ENCODE data around the gene PTS. TPM values are rescaled to one million over a fixed set of nuclear protein-coding genes. Genes with fewer than 3 reads are reported as not detected.
A peak's percentile ranks its signal among the peaks of the same experiment; 100 is the strongest.
"Not testable (repeated sequence)": the region's sequence is repeated elsewhere in the genome, so short reads cannot be mapped to it uniquely, and the experiment has no call there.

PTS gene
- total and polyA plus RNA-seq, 7 donors: 17.2 to 86.5 (median 38.5) TPM

GRCh38 chr11:112179601-112180000, 46.6 kb upstream of the PTS start:
- no peak for TF ChIP-seq EP300 (IDR thresholded peaks at IDR 0.05)
- TF ChIP-seq POLR2A (IDR thresholded peaks at IDR 0.05): no peak
- no peak for TF ChIP-seq POLR2AphosphoS5 (IDR thresholded peaks at IDR 0.05)
- Histone ChIP-seq H3K4me1 (peaks cover 0 to 29% (median 21%) of the 10 kb centered on the region in 4 donors), H3K27me3 (no peaks in the 10 kb centered on the region), H3K27ac (peak overlapping the region in 1 of 4 donors; percentile 7), H3K4me3 (no peak overlapping the region), H3K9me3 (no peaks in the 10 kb centered on the region), H3K36me3 (no peaks in the 10 kb centered on the region)
- intact Hi-C loops (cut with DNase I): no loop called here
- DNase-seq: no peak

GRCh38 chr11:112182867-112183266, 43.4 kb upstream of the PTS start:
- Histone ChIP-seq H3K4me1 (no peaks in the 10 kb centered on the region), H3K36me3 (no peaks in the 10 kb centered on the region), H3K27ac (no peak overlapping the region), H3K9me3 (no peaks in the 10 kb centered on the region), H3K27me3 (no peaks in the 10 kb centered on the region), H3K4me3 (no peak overlapping the region)
- intact Hi-C loops (cut with DNase I): no loop called here
- TF ChIP-seq EP300 (IDR thresholded peaks at IDR 0.05) (no peak), POLR2A (IDR thresholded peaks at IDR 0.05) (no peak), POLR2AphosphoS5 (IDR thresholded peaks at IDR 0.05) (no peak), CTCF (IDR thresholded peaks at IDR 0.05) (no peak)
- no peak for DNase-seq
- WGBS, 2 donors: 56 to 72% methylated on average over 1 of the region's 1 CpG

- no peak overlapping the region for H3K4me3 ChIP-seq
- H3K36me3 ChIP-seq: no peaks in the 10 kb centered on the region
- H3K27ac ChIP-seq: no peak overlapping the region
- no peaks in the 10 kb centered on the region for H3K27me3 ChIP-seq
- no peaks in the 10 kb centered on the region for H3K9me3 ChIP-seq
- DNase-seq: no peak
- intact Hi-C loops (cut with DNase I): no loop called here
- TF ChIP-seq POLR2A (IDR thresholded peaks at IDR 0.05) (no peak), POLR2AphosphoS5 (IDR thresholded peaks at IDR 0.05) (no peak), CTCF (IDR thresholded peaks at IDR 0.05) (no peak), EP300 (IDR thresholded peaks at IDR 0.05) (no peak)
- H3K4me1 ChIP-seq: no peaks in the 10 kb centered on the region
Observed at GRCh38 chr11:112185883-112186282, 40.3 kb upstream of the PTS start.

- Histone ChIP-seq H3K4me1 (no peaks in the 10 kb centered on the region), H3K27ac (no peak overlapping the region), H3K36me3 (no peaks in the 10 kb centered on the region), H3K9me3 (no peaks in the 10 kb centered on the region), H3K27me3 (no peaks in the 10 kb centered on the region), H3K4me3 (no peak overlapping the region)
- intact Hi-C loops (cut with DNase I): no loop called here
- no peak for TF ChIP-seq POLR2AphosphoS5 (IDR thresholded peaks at IDR 0.05)
- no peak for DNase-seq
Observed at GRCh38 chr11:112186304-112186703, 39.9 kb upstream of the PTS start.

GRCh38 chr11:112195113-112195512, 31.1 kb upstream of the PTS start:
- 87 to 88% methylated on average over 11 of the region's 11 CpGs for WGBS, 2 donors
- H3K27ac ChIP-seq; intact Hi-C loops (cut with DNase I); H3K4me3 ChIP-seq; H3K9me3 ChIP-seq; DNase-seq; H3K27me3 ChIP-seq; H3K36me3 ChIP-seq; H3K4me1 ChIP-seq: not testable (repeated sequence)

- Histone ChIP-seq H3K36me3 (peaks cover 0 to 5% (median 0%) of the 10 kb centered on the region in 4 donors), H3K27me3 (no peaks in the 10 kb centered on the region), H3K4me1 (no peaks in the 10 kb centered on the region), H3K27ac (no peak overlapping the region), H3K9me3 (no peaks in the 10 kb centered on the region), H3K4me3 (no peak overlapping the region)
- 28 to 38% methylated on average over 2 of the region's 2 CpGs for WGBS, 2 donors
- TF ChIP-seq EP300 (IDR thresholded peaks at IDR 0.05): no peak
- no peak for TF ChIP-seq CTCF (IDR thresholded peaks at IDR 0.05)
- TF ChIP-seq POLR2A (IDR thresholded peaks at IDR 0.05): no peak
- TF ChIP-seq POLR2AphosphoS5 (IDR thresholded peaks at IDR 0.05): no peak
- DNase-seq: no peak
- intact Hi-C loops (cut with DNase I): no loop called here
Observed at GRCh38 chr11:112195951-112196351, 30.3 kb upstream of the PTS start.
